Stomach (tissue), 9 donors: ENCODE measurements around the gene PSMB2. TPM values are rescaled to one million over a fixed set of nuclear protein-coding genes. Genes with fewer than 3 reads are reported as not detected.
"Not testable (repeated sequence)": the region's sequence is repeated elsewhere in the genome, so short reads cannot be mapped to it uniquely, and the experiment has no call there.

Experiments used
- DNase-seq, 2 donors: peaks; one replicate each; pipeline versions ENCODE4 v3.0.0 to v3.0.0-alpha.2; 2013 to 2019
- H3K27ac ChIP-seq, 5 donors: fragments of 200-600 bp in 4 of 5; sonication (generic) in 4 of 5; one replicate each; pipeline ENCODE4 v1.5.1; 2013 to 2019; ENCODE audit warnings: mild to moderate bottlenecking in 1 of 5, moderate library complexity in 1 of 5
- H3K27me3 ChIP-seq, 3 donors: fragments of 200-600 bp; sonication (generic); one replicate each; pipeline ENCODE4 v1.5.1; 2017 to 2019; ENCODE audit warnings: mixed run types in 1 of 3
- H3K36me3 ChIP-seq, 4 donors: fragments of 200-600 bp; sonication (generic); 1 replicate in 3 of 4; 2 replicates in 1 of 4; pipeline ENCODE4 v1.5.1; 2016 to 2019
- H3K4me1 ChIP-seq, 4 donors: fragments of 200-600 bp; sonication (generic); one replicate each; pipeline ENCODE4 v1.5.1; 2016 to 2019
- H3K4me3 ChIP-seq, 4 donors: fragments of 200-600 bp; sonication (generic) in 3 of 4; one replicate each; pipeline ENCODE4 v1.5.1; 2016 to 2019; ENCODE audit warnings: mild to moderate bottlenecking in 1 of 4
- H3K9me3 ChIP-seq, 4 donors: fragments of 200-600 bp; sonication (generic); one replicate each; pipeline ENCODE4 v1.5.1; 2016 to 2019
- EP300 ChIP-seq: sonication (generic); formaldehyde crosslinking; IDR thresholded peaks from one replicate; pipeline ENCODE4 v1.6.1; 2017; ENCODE audit warnings: antibody characterized with exemption
- POLR2A ChIP-seq, 4 donors: fragments of 450-650 bp; IDR thresholded peaks; one replicate each; pipeline ENCODE4 v1.6.1; 2016; ENCODE audit warnings: antibody characterized with exemption in 4 of 4, control low read depth in 2 of 4, mild to moderate bottlenecking in 1 of 4, moderate library complexity in 1 of 4
- POLR2AphosphoS5 ChIP-seq, 3 donors: sonication (generic); formaldehyde crosslinking; IDR thresholded peaks; one replicate each; pipeline ENCODE4 v1.6.1; 2016; ENCODE audit warnings: antibody characterized with exemption in 3 of 3
- WGBS, 5 donors: extraction: QIAGEN DNeasy Blood & Tissue Kit in 3 of 5; methylation state at CpG; one replicate each; pipeline versions ENCODE4 v1.1.5 to v1.1.7; 2013 to 2018; 5-methylcytosine and 5-hydroxymethylcytosine counted together
- intact Hi-C: fragments of 100-400 bp; cut with DNase I; formaldehyde crosslinking; loops from one replicate; pipeline ENCODE4 v1.15.1; 2023; ENCODE audit warnings: low total_unique reads
- polyA plus RNA-seq, 3 donors: library from polyadenylated mRNA; stranded (reverse); fragments of 200-250 nt; gene quantifications; one replicate each; pipeline ENCODE4 v1.2.3, GENCODE V29; 2013
- total RNA-seq, 5 donors: library from RNA; depleted of rRNA; stranded (reverse); fragments of >200 nt; gene quantifications; one replicate each; pipeline versions ENCODE4 v1.1.0 to v1.2.3, GENCODE V29; 2014 to 2016
- TF ChIP-seq, protein P1 (sequence below), 7 experiments: fragments of 450-650 bp in 4 of 7; fragments of 200-600 bp in 3 of 7; sonication (generic) in 3 of 7; IDR thresholded peaks; one replicate each; pipeline ENCODE4 v1.5.1; 2016 to 2019; ENCODE audit warnings: antibody characterized with exemption in 7 of 7, control low read depth in 2 of 7, mild to moderate bottlenecking in 1 of 7
- donor health status: healthy with polysubstance abuse.
- donor health status: Bipolar disorder and iron deficiency.
- donor health status: healthy.

PSMB2 gene
- total and polyA plus RNA-seq, 8 donors, result 11.1 to 43.9 (median 31.6) TPM

DNA sequence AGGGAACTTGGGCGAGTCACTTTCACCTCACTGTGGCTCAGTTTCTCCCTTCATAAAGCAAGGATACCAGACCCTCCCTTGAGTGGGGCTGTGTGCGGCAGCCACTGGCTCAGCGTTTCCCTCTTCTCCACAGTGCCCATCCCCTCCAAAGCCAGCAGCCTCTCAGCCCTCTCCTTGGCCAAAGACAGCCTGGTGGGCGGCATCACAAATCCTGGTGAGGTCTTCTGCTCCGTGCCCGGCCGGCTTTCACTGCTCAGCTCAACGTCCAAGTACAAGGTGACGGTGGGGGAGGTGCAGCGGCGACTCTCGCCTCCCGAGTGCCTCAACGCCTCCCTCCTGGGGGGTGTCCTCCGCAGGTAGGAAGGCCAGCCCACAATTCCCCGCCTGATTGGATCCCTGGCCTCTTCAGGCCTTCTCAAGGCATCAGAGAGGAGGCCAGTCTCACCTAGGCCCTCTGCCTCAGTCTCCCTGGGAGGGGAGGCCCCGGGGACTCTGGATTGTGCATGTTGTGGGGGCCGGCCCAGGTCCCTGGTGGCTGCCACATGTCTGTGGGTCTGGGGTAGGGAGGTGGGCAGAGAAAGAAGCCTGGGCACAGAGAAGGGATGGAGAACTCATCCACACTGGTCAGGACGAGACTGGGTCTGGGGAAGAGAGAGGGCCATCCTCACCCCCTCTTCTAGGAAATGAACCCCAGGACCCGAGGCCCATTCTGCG, 53.0 kb downstream of the PSMB2 start:
- Histone ChIP-seq H3K27me3 (no peaks in the 10 kb centered on the region), H3K36me3 (peaks cover 0 to 22% (median 8%) of the 10 kb centered on the region in 4 donors), H3K4me3 (no peak overlapping the region), H3K4me1 (no peaks in the 10 kb centered on the region), H3K27ac (no peak overlapping the region), H3K9me3 (no peaks in the 10 kb centered on the region)
- WGBS, 5 donors, result 76 to 82% (median 80%) methylated on average over 18 to 21 of the region's 21 CpGs
- TF ChIP-seq, protein P1, sequence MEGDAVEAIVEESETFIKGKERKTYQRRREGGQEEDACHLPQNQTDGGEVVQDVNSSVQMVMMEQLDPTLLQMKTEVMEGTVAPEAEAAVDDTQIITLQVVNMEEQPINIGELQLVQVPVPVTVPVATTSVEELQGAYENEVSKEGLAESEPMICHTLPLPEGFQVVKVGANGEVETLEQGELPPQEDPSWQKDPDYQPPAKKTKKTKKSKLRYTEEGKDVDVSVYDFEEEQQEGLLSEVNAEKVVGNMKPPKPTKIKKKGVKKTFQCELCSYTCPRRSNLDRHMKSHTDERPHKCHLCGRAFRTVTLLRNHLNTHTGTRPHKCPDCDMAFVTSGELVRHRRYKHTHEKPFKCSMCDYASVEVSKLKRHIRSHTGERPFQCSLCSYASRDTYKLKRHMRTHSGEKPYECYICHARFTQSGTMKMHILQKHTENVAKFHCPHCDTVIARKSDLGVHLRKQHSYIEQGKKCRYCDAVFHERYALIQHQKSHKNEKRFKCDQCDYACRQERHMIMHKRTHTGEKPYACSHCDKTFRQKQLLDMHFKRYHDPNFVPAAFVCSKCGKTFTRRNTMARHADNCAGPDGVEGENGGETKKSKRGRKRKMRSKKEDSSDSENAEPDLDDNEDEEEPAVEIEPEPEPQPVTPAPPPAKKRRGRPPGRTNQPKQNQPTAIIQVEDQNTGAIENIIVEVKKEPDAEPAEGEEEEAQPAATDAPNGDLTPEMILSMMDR (IDR thresholded peaks at IDR 0.05), result no peak
- TF ChIP-seq POLR2AphosphoS5 (IDR thresholded peaks at IDR 0.05) (no peak), EP300 (no peak), POLR2A (IDR thresholded peaks at IDR 0.05) (no peak)
- intact Hi-C loops, result no loop called here
- DNase-seq, result no peak

DNA sequence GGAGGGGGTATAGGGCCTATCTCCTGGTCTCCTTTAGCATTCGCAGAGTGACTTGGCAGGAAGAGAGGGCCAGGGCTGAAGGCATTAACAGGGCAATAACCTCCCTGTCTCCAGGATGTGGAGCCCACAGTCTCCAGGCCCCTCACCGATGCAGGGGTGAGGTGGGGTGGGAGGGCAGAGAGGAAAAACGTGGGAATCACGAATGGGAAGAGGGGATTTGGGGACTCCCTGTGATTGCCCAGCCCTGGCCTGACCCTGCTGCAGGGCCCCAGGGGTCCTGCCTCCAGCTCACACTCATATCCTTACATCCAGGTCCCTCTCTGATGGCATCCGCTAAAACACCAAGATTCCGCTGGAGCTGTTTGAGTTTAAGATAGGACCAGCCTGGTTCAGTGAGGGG, 53.6 kb downstream of the PSMB2 start:
- Histone ChIP-seq H3K9me3 (no peaks in the 10 kb centered on the region), H3K4me3 (no peak overlapping the region), H3K27ac (no peak overlapping the region), H3K36me3 (peaks cover 0 to 25% (median 8%) of the 10 kb centered on the region in 4 donors), H3K4me1 (no peaks in the 10 kb centered on the region), H3K27me3 (no peaks in the 10 kb centered on the region)
- intact Hi-C loops, result no loop called here
- no peak for DNase-seq
- 81 to 91% (median 83%) methylated on average over 6 of the region's 6 CpGs for WGBS, 5 donors
- TF ChIP-seq EP300 (no peak), POLR2AphosphoS5 (IDR thresholded peaks at IDR 0.05) (no peak), POLR2A (IDR thresholded peaks at IDR 0.05) (no peak)
- TF ChIP-seq, protein P1 (IDR thresholded peaks at IDR 0.05), result no peak

DNA sequence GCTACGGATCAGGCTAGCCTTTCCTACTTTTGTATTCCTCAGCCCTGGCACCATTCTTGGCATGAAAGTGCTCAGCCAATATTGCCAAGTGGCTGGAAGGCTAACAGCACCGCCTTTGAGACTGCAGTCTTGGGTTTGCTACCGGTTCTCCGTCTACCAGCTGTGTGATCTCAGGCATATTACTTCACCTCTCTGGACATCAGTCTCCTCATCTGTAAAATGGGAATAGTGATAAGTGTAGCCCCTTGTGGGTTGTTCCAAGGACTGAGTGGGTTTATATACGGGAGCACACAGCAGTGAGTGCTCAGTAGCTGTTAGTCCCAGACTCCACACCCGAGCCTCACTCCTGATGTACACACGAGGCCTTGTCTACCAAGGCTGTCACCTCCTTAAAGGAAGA, 54.5 kb downstream of the PSMB2 start:
- Histone ChIP-seq H3K4me3 (no peak overlapping the region), H3K4me1 (no peaks in the 10 kb centered on the region), H3K27me3 (no peaks in the 10 kb centered on the region), H3K27ac (no peak overlapping the region), H3K9me3 (no peaks in the 10 kb centered on the region), H3K36me3 (peaks cover 0 to 25% (median 8%) of the 10 kb centered on the region in 4 donors)
- DNase-seq, result no peak
- 86 to 95% (median 89%) methylated on average over 7 of the region's 7 CpGs for WGBS, 5 donors
- intact Hi-C loops, result no loop called here
- TF ChIP-seq EP300 (no peak), POLR2A (IDR thresholded peaks at IDR 0.05) (no peak), POLR2AphosphoS5 (IDR thresholded peaks at IDR 0.05) (no peak)
- TF ChIP-seq, protein P1 (IDR thresholded peaks at IDR 0.05), result no peak

DNA sequence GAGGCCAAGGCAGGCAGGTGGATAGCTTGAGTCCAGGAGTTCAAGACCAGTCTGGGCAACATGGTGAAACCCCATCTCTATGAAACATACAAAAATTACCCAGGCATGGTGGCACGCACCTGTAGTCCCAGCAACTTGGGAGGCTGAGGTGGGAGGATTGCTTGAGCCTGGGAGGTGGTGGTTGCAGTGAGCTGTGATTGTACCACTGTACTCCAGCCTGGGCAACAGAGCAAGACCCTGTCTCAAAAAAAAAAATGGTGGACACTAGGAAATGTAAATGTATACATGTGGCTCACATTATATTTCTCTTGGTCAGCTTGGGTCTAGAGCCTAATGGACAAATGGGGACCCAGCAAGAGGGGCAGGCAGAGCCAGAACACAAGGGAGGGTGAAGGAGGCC, 55.5 kb downstream of the PSMB2 start:
- H3K4me1 ChIP-seq, intact Hi-C loops, DNase-seq, H3K4me3 ChIP-seq, H3K27me3 ChIP-seq, H3K27ac ChIP-seq, H3K9me3 ChIP-seq: not testable (repeated sequence)
- peaks cover 0 to 17% (median 4%) of the 10 kb centered on the region in 4 donors for H3K36me3 ChIP-seq
- WGBS, 5 donors, result 95 to 100% (median 100%) methylated on average over 1 of the region's 1 CpG

DNA sequence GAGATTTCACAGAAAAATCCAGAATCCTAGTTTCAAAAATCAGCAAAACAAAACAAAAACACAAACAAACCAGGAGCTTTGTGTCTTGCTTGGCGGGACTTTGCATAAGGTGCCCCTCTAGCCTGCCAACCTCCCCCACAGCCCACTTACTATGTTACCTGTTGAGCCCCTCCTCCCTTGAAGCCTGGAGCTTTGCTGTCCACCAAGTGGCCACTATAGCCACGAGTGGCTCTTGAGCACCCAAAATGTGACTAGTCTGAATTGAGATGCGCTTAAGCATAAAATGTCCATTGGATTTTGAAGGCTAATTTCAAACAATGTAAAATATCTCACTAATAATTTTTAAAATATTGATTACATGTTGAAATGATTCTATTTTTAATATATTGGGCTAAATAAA, 56.0 kb downstream of the PSMB2 start:
- no peak for TF ChIP-seq POLR2AphosphoS5 (IDR thresholded peaks at IDR 0.05)
- TF ChIP-seq POLR2A (IDR thresholded peaks at IDR 0.05), result no peak
- no peak for TF ChIP-seq EP300
- TF ChIP-seq, protein P1 (IDR thresholded peaks at IDR 0.05), result no peak
- DNase-seq, result no peak
- 89 to 98% (median 95%) methylated on average over 3 of the region's 3 CpGs for WGBS, 5 donors

DNA sequence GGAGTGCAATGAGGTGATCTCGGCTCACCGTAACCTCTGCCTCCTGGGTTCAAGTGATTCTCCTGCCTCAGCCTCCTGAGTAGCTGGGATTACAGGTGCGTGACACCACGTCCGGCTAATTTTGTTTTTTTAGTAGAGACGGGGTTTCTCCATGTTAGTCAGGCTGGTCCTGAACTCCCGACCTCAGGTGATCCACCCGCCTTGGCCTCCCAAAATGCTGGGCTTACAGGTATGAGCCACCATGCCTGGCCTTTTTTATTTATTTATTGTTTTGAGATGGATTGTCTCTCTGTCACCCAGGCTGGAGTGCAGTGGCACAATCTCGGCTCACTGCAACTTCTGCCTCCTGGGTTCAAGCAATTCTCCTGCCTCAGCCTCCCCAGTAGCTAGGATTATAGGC, 59.7 kb downstream of the PSMB2 start:
- intact Hi-C loops, result not testable (repeated sequence)

More for the DNA sequence above, 56.0 kb downstream of the PSMB2 start:
- H3K27me3 ChIP-seq, result no peaks in the 10 kb centered on the region
- H3K27ac ChIP-seq, result no peak overlapping the region
- H3K4me3 ChIP-seq, result no peak overlapping the region
- no peaks in the 10 kb centered on the region for H3K4me1 ChIP-seq
- intact Hi-C loops, result no loop called here
- H3K36me3 ChIP-seq, result peaks cover 0 to 11% (median 0%) of the 10 kb centered on the region in 4 donors
- H3K9me3 ChIP-seq, result no peaks in the 10 kb centered on the region

More for the DNA sequence above, 59.7 kb downstream of the PSMB2 start:
- Histone ChIP-seq H3K27me3 (peaks cover 0 to 20% (median 8%) of the 10 kb centered on the region in 3 donors), H3K4me1 (peaks cover 13 to 21% (median 18%) of the 10 kb centered on the region in 4 donors)
- not testable (repeated sequence) for DNase-seq, H3K27ac ChIP-seq, H3K9me3 ChIP-seq, H3K4me3 ChIP-seq, H3K36me3 ChIP-seq
- WGBS, 5 donors, result 90 to 96% (median 93%) methylated on average over 9 of the region's 9 CpGs
